PFSK-1 (cell line): Measurements from ENCODE around the gene CSN3.

ENCODE experiments used
- FOXP2 ChIP-seq: optimal IDR thresholded peaks from 2 replicates; pipeline ENCODE3; 2011; ENCODE audit warnings: borderline replicate concordance, control low read depth, inconsistent platforms; ENCODE audit not compliant: insufficient read depth; ENCODE audit errors: extremely low read length, extremely low read depth
- POLR2AphosphoS5 ChIP-seq: IDR thresholded peaks from 2 replicates; pipeline ENCODE4 v1.6.1; 2012; ENCODE audit warnings: low read depth, mild to moderate bottlenecking, control low read depth, low read length, moderate library complexity
- REST ChIP-seq, 2 experiments: IDR thresholded peaks; 2 replicates each; pipeline versions ENCODE4 v1.6.1 to v1.8.0; 2011 to 2012; ENCODE audit warnings: low read depth in 2 of 2, low read length in 2 of 2, control low read depth in 1 of 2, inconsistent platforms in 1 of 2, mild to moderate bottlenecking in 1 of 2, moderate library complexity in 1 of 2; ENCODE audit not compliant: insufficient read depth in 1 of 2
- SIN3A ChIP-seq: IDR thresholded peaks from 2 replicates; pipeline ENCODE4 v1.6.1; 2012; ENCODE audit warnings: mild to moderate bottlenecking, low read length, moderate library complexity, borderline replicate concordance; ENCODE audit not compliant: insufficient read depth
- TAF1 ChIP-seq: IDR thresholded peaks from 2 replicates; pipeline ENCODE4 v1.6.1; 2012; ENCODE audit warnings: low read length, control low read depth, borderline replicate concordance; ENCODE audit not compliant: insufficient read depth

CSN3 gene

GRCh38 chr4:70300215-70300614 is 57.8 kb downstream of the CSN3 start:
- no peak for TF ChIP-seq FOXP2
- no peak for TF ChIP-seq POLR2AphosphoS5
- no peak for TF ChIP-seq SIN3A
- no peak for TF ChIP-seq REST (IDR thresholded peaks at IDR 0.05; ENCODE audit: insufficient read depth in 1 of 2, low read depth in 2 of 2, low read length in 2 of 2)
- no peak for TF ChIP-seq TAF1
